ENCODE data around the gene HDAC1. TPM values are rescaled to one million over a fixed set of nuclear protein-coding genes. Genes with fewer than 3 reads are reported as not detected.

The HDAC1 gene
- total RNA-seq, 1 donor from 2014 or later, result 75.0 TPM

DNA sequence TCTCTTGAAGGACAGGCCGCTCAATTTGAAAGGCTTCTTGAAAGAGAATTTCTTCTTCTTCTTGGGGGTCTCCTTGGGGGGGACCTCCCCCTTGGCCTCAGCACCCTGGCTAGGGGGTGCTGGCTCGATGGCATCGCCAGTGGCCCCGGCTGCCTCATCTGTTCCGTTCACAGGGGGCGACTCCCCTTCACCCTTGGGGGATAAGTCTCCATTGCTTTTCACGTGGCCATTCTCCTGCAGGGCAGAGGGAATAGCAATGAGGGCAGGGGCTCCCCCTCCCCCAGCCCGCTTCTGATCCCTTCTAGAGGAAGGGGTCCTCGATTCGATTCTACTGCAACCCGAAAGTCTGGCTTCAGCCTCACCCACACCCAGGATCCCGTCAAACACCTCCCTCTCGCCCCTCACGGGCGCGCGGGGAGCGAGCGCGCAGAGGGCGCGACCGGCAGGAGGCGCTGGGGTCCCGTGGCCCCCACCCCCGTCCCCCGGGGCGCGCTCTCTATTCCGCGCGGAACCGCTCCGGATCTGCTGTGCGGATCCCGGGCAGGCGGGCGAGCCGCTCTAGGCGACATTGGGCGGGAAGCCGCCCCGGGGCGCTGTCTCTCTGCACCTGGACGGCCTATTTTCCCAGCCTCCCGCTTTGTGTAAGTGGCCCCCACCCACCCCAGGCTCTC, 43.1 kb downstream of the HDAC1 start:
- H3K4me1 ChIP-seq, result peaks cover 10 to 13% of the 10 kb centered on the region in 2 donors
- H3K36me3 ChIP-seq, result peaks cover 16 to 26% of the 10 kb centered on the region in 2 donors
- H3K27me3 ChIP-seq, result no peaks in the 10 kb centered on the region
- intact Hi-C loops (cut with DNase I), result no loop called here
- H3K9me3 ChIP-seq, result no peaks in the 10 kb centered on the region
- no peak for DNase-seq (ENCODE audit: low spot score in 2 of 2)
- H3K27ac ChIP-seq, result no peak overlapping the region
- peak overlapping the region; percentile 78 to 97 for H3K4me3 ChIP-seq
- TF ChIP-seq, protein P1, sequence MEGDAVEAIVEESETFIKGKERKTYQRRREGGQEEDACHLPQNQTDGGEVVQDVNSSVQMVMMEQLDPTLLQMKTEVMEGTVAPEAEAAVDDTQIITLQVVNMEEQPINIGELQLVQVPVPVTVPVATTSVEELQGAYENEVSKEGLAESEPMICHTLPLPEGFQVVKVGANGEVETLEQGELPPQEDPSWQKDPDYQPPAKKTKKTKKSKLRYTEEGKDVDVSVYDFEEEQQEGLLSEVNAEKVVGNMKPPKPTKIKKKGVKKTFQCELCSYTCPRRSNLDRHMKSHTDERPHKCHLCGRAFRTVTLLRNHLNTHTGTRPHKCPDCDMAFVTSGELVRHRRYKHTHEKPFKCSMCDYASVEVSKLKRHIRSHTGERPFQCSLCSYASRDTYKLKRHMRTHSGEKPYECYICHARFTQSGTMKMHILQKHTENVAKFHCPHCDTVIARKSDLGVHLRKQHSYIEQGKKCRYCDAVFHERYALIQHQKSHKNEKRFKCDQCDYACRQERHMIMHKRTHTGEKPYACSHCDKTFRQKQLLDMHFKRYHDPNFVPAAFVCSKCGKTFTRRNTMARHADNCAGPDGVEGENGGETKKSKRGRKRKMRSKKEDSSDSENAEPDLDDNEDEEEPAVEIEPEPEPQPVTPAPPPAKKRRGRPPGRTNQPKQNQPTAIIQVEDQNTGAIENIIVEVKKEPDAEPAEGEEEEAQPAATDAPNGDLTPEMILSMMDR (IDR thresholded peaks at IDR 0.05), result peak; percentile 64 to 76 (median 76)

DNA sequence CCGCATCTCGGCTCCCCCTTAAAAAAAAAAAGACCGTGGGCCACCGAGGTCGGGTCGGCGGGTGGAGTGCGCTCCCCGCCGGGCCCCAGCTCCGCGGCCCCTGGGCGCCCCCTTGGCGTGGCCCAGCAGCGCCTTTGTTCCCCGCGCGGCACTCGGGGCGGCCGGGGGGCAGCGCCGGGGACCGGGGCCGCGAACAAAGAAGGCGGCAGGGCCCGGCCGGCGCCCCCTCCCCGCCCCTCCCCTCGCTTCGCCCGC, 43.6 kb downstream of the HDAC1 start:
- intact Hi-C loops (cut with DNase I), result no loop called here
- Histone ChIP-seq H3K36me3 (peaks cover 16 to 21% of the 10 kb centered on the region in 2 donors), H3K4me1 (peaks cover 10 to 13% of the 10 kb centered on the region in 2 donors), H3K27me3 (no peaks in the 10 kb centered on the region), H3K4me3 (peak overlapping the region; percentile 78 to 97), H3K27ac (no peak overlapping the region), H3K9me3 (no peaks in the 10 kb centered on the region)
- TF ChIP-seq, protein P1 (IDR thresholded peaks at IDR 0.05), result no peak
- DNase-seq (ENCODE audit: low spot score in 2 of 2), result no peak

DNA sequence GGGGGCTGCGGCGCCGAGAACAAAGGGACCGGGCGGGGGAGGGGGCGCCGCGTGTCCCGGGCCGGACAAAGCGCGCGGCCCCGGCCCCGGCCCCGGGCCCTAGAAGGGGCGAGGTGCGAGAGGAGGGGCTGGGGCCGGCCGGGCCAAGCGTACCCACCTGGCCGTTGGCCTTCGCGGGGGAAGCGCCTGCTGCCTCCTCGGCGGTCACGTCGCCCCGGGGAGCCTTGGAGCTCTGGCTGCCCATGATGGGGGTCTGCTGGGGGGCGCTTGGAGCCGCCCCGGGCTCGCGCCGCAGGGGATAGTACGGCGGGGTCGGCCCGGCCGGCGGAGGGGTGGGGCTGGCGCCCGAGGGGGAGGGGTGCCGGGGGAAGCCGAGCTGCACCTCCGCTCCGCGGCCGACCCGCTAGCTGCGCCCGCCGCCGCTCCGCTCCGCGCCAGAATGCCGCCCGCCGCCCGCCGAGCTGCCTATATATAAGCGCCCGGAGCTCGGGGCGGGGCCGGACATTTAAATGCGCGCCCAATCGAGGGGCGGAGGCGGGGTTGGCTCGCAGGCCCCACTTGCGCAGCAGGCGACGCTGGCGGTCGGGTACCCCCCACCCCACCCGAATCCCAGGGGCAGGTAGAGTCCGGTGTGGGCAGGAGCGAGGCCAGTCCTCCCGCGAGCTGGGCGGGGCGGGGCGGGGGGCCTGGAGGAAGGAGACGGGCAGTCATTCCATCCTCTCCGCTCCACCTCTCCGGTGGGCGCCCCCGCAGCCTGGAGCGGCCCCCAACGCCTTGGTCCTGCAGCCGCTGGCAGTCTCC, 44.1 kb downstream of the HDAC1 start, which contains the start of gene MARCKSL1:
TSS of gene MARCKSL1 (minus strand) at position 444 of the 801 bp plus-strand sequence. CDS start at position 244, 200 bp downstream.
- no peaks in the 10 kb centered on the region for H3K27me3 ChIP-seq
- peak within 1 kb of the TSS in 1 of 2 donors; percentile 35 for H3K27ac ChIP-seq
- peaks cover 15 to 16% of the 10 kb centered on the region in 2 donors for H3K36me3 ChIP-seq
- peak in 1 of 2 donors; percentile 84 for DNase-seq (ENCODE audit: low spot score in 2 of 2)
- peak within 1 kb of the TSS; percentile 78 to 97 for H3K4me3 ChIP-seq
- H3K9me3 ChIP-seq, result no peaks in the 10 kb centered on the region
- TF ChIP-seq, protein P1 (IDR thresholded peaks at IDR 0.05), result no peak
- intact Hi-C loops (cut with DNase I), result loop anchor here (1.0 kb wide), 1 partner anchor 15 kb away; no protein-coding TSS in a partner anchor
- peaks cover 10 to 13% of the 10 kb centered on the region in 2 donors for H3K4me1 ChIP-seq

DNA sequence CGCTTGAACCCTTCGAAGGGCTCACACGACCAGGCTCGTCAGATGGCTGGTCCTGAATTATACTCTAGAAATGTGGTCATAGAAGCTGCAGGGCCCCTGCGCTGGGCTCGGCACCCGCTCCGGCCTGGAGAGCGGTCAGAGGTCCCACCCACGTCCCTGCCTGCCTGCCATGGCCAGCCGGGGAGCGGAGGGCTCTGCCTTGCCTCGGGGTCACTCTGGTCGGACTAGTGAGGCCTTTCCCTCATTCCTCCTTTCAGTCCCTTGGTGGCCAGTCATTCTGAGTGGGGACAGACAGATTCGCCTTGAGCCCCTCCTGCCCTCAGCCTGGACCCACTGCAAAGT, 44.7 kb downstream of the HDAC1 start:
- H3K4me1 ChIP-seq, result peaks cover 10 to 13% of the 10 kb centered on the region in 2 donors
- DNase-seq (ENCODE audit: low spot score in 2 of 2), result no peak
- intact Hi-C loops (cut with DNase I), result loop anchor here (1.0 kb wide), 1 partner anchor 15 kb away; no protein-coding TSS in a partner anchor
- no peaks in the 10 kb centered on the region for H3K27me3 ChIP-seq
- peak overlapping the region; percentile 78 to 97 for H3K4me3 ChIP-seq
- no peaks in the 10 kb centered on the region for H3K9me3 ChIP-seq
- TF ChIP-seq, protein P1 (IDR thresholded peaks at IDR 0.05), result no peak
- H3K27ac ChIP-seq, result peak overlapping the region in 1 of 2 donors; percentile 35
- peaks cover 9 to 10% of the 10 kb centered on the region in 2 donors for H3K36me3 ChIP-seq

DNA sequence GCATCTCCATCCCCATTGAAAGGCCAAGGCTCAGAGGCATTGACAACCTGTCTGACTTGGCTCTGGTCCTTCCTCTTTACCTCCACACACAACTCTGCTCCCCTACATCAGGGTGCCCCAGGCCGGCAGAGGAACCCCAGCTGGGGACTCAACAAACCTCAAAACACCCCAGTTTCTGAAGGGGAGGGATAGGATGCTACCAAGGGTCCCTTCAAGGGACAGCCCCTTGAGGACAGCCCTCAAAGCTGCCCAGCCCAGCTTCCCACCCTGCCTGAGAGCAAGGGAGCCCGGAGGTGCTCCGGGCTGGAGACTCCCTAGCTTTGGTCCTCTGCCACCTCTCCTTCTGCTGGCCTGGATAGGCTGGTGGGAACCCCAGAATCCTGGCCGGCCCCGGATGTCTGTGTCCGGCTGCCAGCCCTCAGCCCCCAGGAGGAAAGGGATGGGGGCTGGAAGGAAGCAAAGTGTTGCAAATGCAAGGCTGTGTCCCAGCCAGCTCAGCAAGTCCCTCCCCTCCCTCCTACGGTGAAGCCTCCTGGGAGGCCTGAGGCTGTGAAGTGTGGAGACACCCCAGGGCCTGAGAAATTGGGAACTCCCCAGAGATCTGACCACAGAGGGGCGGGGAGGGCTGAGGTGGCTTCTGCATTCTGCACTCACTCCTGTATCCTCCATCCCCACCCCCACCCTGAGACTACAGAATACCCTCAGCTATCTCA, 45.2 kb downstream of the HDAC1 start:
- intact Hi-C loops (cut with DNase I), result loop anchor here (1.0 kb wide), 1 partner anchor 14 kb away; no protein-coding TSS in a partner anchor
- H3K27ac ChIP-seq, result no peak overlapping the region
- H3K4me3 ChIP-seq, result peak overlapping the region in 1 of 2 donors; percentile 97

More for the DNA sequence above, 45.2 kb downstream of the HDAC1 start:
- no peaks in the 10 kb centered on the region for H3K9me3 ChIP-seq
- H3K36me3 ChIP-seq, result peaks cover 5 to 6% of the 10 kb centered on the region in 2 donors
- TF ChIP-seq, protein P1 (IDR thresholded peaks at IDR 0.05), result no peak
- peaks cover 10 to 13% of the 10 kb centered on the region in 2 donors for H3K4me1 ChIP-seq
- H3K27me3 ChIP-seq, result no peaks in the 10 kb centered on the region
- DNase-seq (ENCODE audit: low spot score in 2 of 2), result peak in 1 of 2 donors; percentile 74
